ENCODE results near the gene SERPINB7. TPM values are rescaled to one million over a fixed set of nuclear protein-coding genes. Genes with fewer than 3 reads are reported as not detected.

SERPINB7 gene
- total RNA-seq, 1 donor from 2014 or later = 18.0 TPM

- H3K4me1 Mint-ChIP-seq (ENCODE audit: low read depth, unreplicated experiment) = no peaks in the 10 kb centered on the region
- no peaks in the 10 kb centered on the region for H4K20me1 ChIP-seq (ENCODE audit: insufficient read depth, low read length)
- H3K27ac Mint-ChIP-seq (ENCODE audit: unreplicated experiment) = no peak overlapping the region
- no peaks in the 10 kb centered on the region for H3K36me3 ChIP-seq (ENCODE audit: insufficient read depth, low read length)
- no peaks in the 10 kb centered on the region for H3K36me3 Mint-ChIP-seq (ENCODE audit: low read depth, unreplicated experiment)
- no peaks in the 10 kb centered on the region for H3K79me2 ChIP-seq (ENCODE audit: insufficient read depth, low read length)
- no peaks in the 10 kb centered on the region for H3K4me1 ChIP-seq (ENCODE audit: insufficient read depth, low read length)
- no peaks in the 10 kb centered on the region for H3K27me3 Mint-ChIP-seq (ENCODE audit: low read depth, unreplicated experiment)
- H2AFZ ChIP-seq (ENCODE audit: low read depth, low read length) = no peak overlapping the region
- FAIRE-seq (peak; percentile 85), DNase-seq (ENCODE audit: low read depth) (peak; percentile 36)
- H3K9ac ChIP-seq (ENCODE audit: low read length) = no peak overlapping the region
- H3K4me3 ChIP-seq (ENCODE audit: insufficient read depth, low read depth, low read length) = no peak overlapping the region
- TF ChIP-seq, protein P1, sequence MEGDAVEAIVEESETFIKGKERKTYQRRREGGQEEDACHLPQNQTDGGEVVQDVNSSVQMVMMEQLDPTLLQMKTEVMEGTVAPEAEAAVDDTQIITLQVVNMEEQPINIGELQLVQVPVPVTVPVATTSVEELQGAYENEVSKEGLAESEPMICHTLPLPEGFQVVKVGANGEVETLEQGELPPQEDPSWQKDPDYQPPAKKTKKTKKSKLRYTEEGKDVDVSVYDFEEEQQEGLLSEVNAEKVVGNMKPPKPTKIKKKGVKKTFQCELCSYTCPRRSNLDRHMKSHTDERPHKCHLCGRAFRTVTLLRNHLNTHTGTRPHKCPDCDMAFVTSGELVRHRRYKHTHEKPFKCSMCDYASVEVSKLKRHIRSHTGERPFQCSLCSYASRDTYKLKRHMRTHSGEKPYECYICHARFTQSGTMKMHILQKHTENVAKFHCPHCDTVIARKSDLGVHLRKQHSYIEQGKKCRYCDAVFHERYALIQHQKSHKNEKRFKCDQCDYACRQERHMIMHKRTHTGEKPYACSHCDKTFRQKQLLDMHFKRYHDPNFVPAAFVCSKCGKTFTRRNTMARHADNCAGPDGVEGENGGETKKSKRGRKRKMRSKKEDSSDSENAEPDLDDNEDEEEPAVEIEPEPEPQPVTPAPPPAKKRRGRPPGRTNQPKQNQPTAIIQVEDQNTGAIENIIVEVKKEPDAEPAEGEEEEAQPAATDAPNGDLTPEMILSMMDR (IDR thresholded peaks at IDR 0.05; ENCODE audit: insufficient read depth, low read depth, low read length) = peak; percentile 76
- TF ChIP-seq EZH2 (IDR thresholded peaks at IDR 0.05; ENCODE audit: insufficient read depth, low read length) = no peak
- H3K27ac ChIP-seq (ENCODE audit: low read depth, low read length) = no peak overlapping the region
- H3K4me3 Mint-ChIP-seq (ENCODE audit: unreplicated experiment) = no peak overlapping the region
- H3K9me3 ChIP-seq (ENCODE audit: insufficient read depth, low read depth, low read length) = no peaks in the 10 kb centered on the region
- no peaks in the 10 kb centered on the region for H3K27me3 ChIP-seq (ENCODE audit: insufficient read depth, low read length)
- no peak overlapping the region for H3K4me2 ChIP-seq (ENCODE audit: low read length)
- no peaks in the 10 kb centered on the region for H3K9me3 Mint-ChIP-seq (ENCODE audit: unreplicated experiment)
These were observed 72.9 kb downstream of the SERPINB7 start for GRCh38 chr18:63848159-63848558.

DNA sequence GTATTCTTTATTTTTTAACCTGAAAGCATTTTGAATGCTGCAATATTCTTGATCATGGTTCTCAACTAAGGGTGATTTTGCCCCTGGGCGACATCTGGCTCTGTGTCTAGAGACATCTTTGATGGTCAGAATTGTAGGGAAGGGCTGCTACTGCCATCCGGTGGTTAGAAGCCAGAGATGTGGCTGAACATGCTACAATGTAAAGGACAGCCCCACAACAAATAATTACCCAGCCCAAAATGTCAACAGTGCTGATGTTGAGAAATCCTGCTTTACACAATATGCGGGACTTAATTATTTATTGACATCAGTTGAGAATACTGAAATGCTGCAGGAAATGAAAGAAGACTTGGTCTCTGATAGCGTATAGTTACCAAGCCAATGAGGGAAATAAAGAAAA is 74.8 kb downstream of the SERPINB7 start:
- Histone ChIP-seq H3K79me2 (ENCODE audit: insufficient read depth, low read length) (no peaks in the 10 kb centered on the region), H3K4me3 (ENCODE audit: insufficient read depth, low read depth, low read length) (no peak overlapping the region), H3K9ac (ENCODE audit: low read length) (no peak overlapping the region), H3K4me2 (ENCODE audit: low read length) (no peak overlapping the region), H3K4me1 (ENCODE audit: insufficient read depth, low read length) (no peaks in the 10 kb centered on the region), H3K27me3 (ENCODE audit: insufficient read depth, low read length) (no peaks in the 10 kb centered on the region), H4K20me1 (ENCODE audit: insufficient read depth, low read length) (no peaks in the 10 kb centered on the region), H2AFZ (ENCODE audit: low read depth, low read length) (no peak overlapping the region), H3K9me3 (ENCODE audit: insufficient read depth, low read depth, low read length) (no peaks in the 10 kb centered on the region), H3K27ac (ENCODE audit: low read depth, low read length) (no peak overlapping the region), H3K36me3 (ENCODE audit: insufficient read depth, low read length) (no peaks in the 10 kb centered on the region)
- FAIRE-seq (no peak), DNase-seq (ENCODE audit: low read depth) (no peak)
- Mint-ChIP-seq H3K27me3 (ENCODE audit: low read depth, unreplicated experiment) (no peaks in the 10 kb centered on the region), H3K27ac (ENCODE audit: unreplicated experiment) (no peak overlapping the region), H3K4me1 (ENCODE audit: low read depth, unreplicated experiment) (no peaks in the 10 kb centered on the region), H3K9me3 (ENCODE audit: unreplicated experiment) (peaks cover 3% of the 10 kb centered on the region), H3K36me3 (ENCODE audit: low read depth, unreplicated experiment) (no peaks in the 10 kb centered on the region), H3K4me3 (ENCODE audit: unreplicated experiment) (no peak overlapping the region)
- TF ChIP-seq, protein P1 (IDR thresholded peaks at IDR 0.05; ENCODE audit: insufficient read depth, low read depth, low read length) = peak; percentile 48
- TF ChIP-seq EZH2 (IDR thresholded peaks at IDR 0.05; ENCODE audit: insufficient read depth, low read length) = no peak

GRCh38 chr18:63850636-63851035 is 75.4 kb downstream of the SERPINB7 start:
- H3K4me3 ChIP-seq (ENCODE audit: insufficient read depth, low read depth, low read length) = no peak overlapping the region
- H3K4me1 ChIP-seq (ENCODE audit: insufficient read depth, low read length) = no peaks in the 10 kb centered on the region
- Mint-ChIP-seq H3K4me1 (ENCODE audit: low read depth, unreplicated experiment) (no peaks in the 10 kb centered on the region), H3K4me3 (ENCODE audit: unreplicated experiment) (no peak overlapping the region), H3K27ac (ENCODE audit: unreplicated experiment) (no peak overlapping the region), H3K36me3 (ENCODE audit: low read depth, unreplicated experiment) (no peaks in the 10 kb centered on the region), H3K9me3 (ENCODE audit: unreplicated experiment) (peaks cover 4% of the 10 kb centered on the region), H3K27me3 (ENCODE audit: low read depth, unreplicated experiment) (no peaks in the 10 kb centered on the region)
- H2AFZ ChIP-seq (ENCODE audit: low read depth, low read length) = no peak overlapping the region
- no peak overlapping the region for H3K4me2 ChIP-seq (ENCODE audit: low read length)
- H4K20me1 ChIP-seq (ENCODE audit: insufficient read depth, low read length) = no peaks in the 10 kb centered on the region
- no peak for TF ChIP-seq EZH2 (IDR thresholded peaks at IDR 0.05; ENCODE audit: insufficient read depth, low read length)
- TF ChIP-seq, protein P1 (IDR thresholded peaks at IDR 0.05; ENCODE audit: insufficient read depth, low read depth, low read length) = no peak
- H3K9me3 ChIP-seq (ENCODE audit: insufficient read depth, low read depth, low read length) = no peaks in the 10 kb centered on the region
- H3K36me3 ChIP-seq (ENCODE audit: insufficient read depth, low read length) = no peaks in the 10 kb centered on the region
- DNase-seq (ENCODE audit: low read depth) (no peak), FAIRE-seq (peak; percentile 17)
- no peaks in the 10 kb centered on the region for H3K27me3 ChIP-seq (ENCODE audit: insufficient read depth, low read length)
- H3K79me2 ChIP-seq (ENCODE audit: insufficient read depth, low read length) = no peaks in the 10 kb centered on the region
- H3K27ac ChIP-seq (ENCODE audit: low read depth, low read length) = no peak overlapping the region
- H3K9ac ChIP-seq (ENCODE audit: low read length) = no peak overlapping the region

Other genes with a start within 250 kb of the SERPINB7 start
- gene SERPINB12, start 233.0 kb upstream of the SERPINB7 start, total RNA-seq = not detected in 2 replicates
- not detected in 2 replicates for gene SERPINB13, start 188.1 kb upstream of the SERPINB7 start, total RNA-seq
- not detected in 2 replicates for gene SERPINB4, start 131.2 kb upstream of the SERPINB7 start, total RNA-seq
- not detected in 2 replicates for gene SERPINB3, start 113.5 kb upstream of the SERPINB7 start, total RNA-seq
- gene SERPINB11, start 72.5 kb upstream of the SERPINB7 start, total RNA-seq = not detected in 2 replicates
- 0.60 and 1.7 TPM in 2 replicates for gene SERPINB2, start 112.3 kb downstream of the SERPINB7 start, total RNA-seq
- not detected in 2 replicates for gene SERPINB10, start 132.5 kb downstream of the SERPINB7 start, total RNA-seq
- 1.0 TPM in 1 of 2 replicates, not detected in the other for gene HMSD, start 173.9 kb downstream of the SERPINB7 start, total RNA-seq
- 13.1 and 14.1 TPM in 2 replicates for gene SERPINB8, start 194.7 kb downstream of the SERPINB7 start, total RNA-seq